SU-DHL-6 (cell line): Measurements from ENCODE around the gene CD96.

Source experiments
- CTCF ChIP-seq: fragments of 200-600 bp; sonication (generic); IDR thresholded peaks from one replicate; pipeline ENCODE4 v1.5.1; 2017; ENCODE audit warnings: antibody characterized with exemption, mild to moderate bottlenecking, low read length, moderate library complexity; ENCODE audit not compliant: insufficient read depth, poor library complexity, severe bottlenecking
- EZH2phosphoT487 ChIP-seq: fragments of 200-600 bp; sonication (generic), shearing (Covaris generic); conservative IDR thresholded peaks from 2 replicates; pipeline ENCODE4 v1.6.1; 2018; ENCODE audit warnings: mild to moderate bottlenecking, antibody characterized with exemption, low read length, moderate library complexity, mixed read lengths

DNA sequence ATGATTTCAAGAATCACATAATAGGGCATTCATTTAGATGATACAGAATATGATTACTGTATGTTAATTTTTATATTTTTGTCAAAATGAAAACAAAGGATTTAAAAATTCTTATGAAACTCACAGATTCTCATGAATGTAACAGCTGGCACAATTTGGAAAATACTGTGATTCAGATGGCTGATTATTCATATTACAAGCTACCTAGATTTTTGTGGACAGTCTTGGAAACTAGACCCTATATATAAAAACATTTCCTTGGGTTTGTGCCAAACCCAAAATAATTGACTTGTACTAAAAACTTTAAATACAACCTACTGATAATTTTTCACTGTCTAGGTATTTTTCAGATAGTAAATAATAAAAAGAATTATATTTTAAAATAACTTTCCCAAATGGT, 26.9 kb downstream of the CD96 start:
- TF ChIP-seq CTCF (no peak), EZH2phosphoT487 (no peak)
